ENCODE data around the gene POLR1F.

The POLR1F gene

DNA sequence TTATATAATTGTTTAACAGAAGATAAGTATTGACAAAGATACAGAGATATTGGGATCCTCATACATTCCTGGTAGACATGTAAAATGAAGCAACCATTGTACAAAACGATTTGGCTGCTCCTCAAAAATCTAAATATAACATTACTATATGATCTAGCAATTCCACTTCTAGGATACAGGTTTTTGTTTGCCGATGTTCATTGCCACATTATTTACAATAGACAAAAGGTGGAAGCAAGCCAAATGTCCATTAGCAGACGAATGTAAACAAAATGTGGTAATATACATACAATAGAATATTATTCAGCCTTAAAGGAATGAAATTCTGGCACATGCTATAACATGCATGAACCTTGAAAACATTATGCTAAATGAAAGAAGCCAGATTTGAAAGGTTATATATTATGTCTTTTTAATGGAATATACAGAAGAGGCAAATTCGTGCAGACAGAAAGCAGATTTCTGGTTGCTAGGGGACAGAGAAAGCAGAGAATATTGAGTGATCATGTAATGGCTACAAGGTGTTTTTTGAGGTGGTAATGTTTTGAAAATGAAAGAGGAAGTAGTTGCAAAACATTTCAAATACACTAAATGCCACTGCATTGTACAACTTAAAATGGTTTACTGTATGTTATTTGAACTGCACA, 44.9 kb downstream of the POLR1F start:
- TF ChIP-seq, protein P1, sequence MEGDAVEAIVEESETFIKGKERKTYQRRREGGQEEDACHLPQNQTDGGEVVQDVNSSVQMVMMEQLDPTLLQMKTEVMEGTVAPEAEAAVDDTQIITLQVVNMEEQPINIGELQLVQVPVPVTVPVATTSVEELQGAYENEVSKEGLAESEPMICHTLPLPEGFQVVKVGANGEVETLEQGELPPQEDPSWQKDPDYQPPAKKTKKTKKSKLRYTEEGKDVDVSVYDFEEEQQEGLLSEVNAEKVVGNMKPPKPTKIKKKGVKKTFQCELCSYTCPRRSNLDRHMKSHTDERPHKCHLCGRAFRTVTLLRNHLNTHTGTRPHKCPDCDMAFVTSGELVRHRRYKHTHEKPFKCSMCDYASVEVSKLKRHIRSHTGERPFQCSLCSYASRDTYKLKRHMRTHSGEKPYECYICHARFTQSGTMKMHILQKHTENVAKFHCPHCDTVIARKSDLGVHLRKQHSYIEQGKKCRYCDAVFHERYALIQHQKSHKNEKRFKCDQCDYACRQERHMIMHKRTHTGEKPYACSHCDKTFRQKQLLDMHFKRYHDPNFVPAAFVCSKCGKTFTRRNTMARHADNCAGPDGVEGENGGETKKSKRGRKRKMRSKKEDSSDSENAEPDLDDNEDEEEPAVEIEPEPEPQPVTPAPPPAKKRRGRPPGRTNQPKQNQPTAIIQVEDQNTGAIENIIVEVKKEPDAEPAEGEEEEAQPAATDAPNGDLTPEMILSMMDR (IDR thresholded peaks at IDR 0.05; ENCODE audit: borderline replicate concordance, insufficient read depth, low read depth, low read length): no peak
- H3K4me3 ChIP-seq (ENCODE audit: low read depth, low read length): no peak overlapping the region

DNA sequence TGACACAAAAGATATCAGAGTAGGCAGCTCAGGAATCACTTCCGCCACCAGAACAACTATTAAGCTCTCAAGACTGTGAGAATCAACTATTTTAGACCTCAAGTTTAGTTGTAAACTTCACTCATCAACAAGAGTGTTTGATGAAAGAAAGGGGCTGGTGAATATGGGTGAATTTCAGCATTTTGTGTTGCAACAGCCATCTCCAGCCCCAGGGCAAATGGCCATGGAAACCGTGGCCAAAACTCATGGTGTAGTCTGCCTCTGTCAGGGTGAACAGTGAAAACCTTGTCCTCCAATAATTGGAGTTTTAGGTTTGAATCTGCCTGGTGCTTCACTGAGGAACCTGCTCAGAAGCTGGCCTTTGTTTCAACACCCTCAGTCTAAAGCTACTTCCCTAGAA, 60.0 kb downstream of the POLR1F start:
- TF ChIP-seq, protein P1 (IDR thresholded peaks at IDR 0.05; ENCODE audit: borderline replicate concordance, insufficient read depth, low read depth, low read length): no peak
- H3K4me3 ChIP-seq (ENCODE audit: low read depth, low read length): no peak overlapping the region
